CD14-positive monocyte (primary cell): ENCODE measurements around the gene AHSG. TPM values are rescaled to one million over a fixed set of nuclear protein-coding genes. Genes with fewer than 3 reads are reported as not detected.

Experiments used
- DNase-seq, 3 donors: peaks; one replicate each; pipeline ENCODE4 v3.0.0-alpha.2; 2011 to 2022
- H2AFZ ChIP-seq: 2 replicates; pipeline ENCODE4 v1.6.0; 2012; ENCODE audit warnings: mild to moderate bottlenecking, low read depth, low read length, inconsistent platforms; ENCODE audit not compliant: insufficient read depth, poor library complexity, severe bottlenecking
- H3K27ac ChIP-seq, 2 donors: 1 replicate in 1 of 2; 2 replicates in 1 of 2; pipeline ENCODE4 v1.5.1; 2012 to 2013; ENCODE audit warnings: low read length in 2 of 2, control low read depth in 1 of 2, inconsistent platforms in 1 of 2, low read depth in 1 of 2, mild to moderate bottlenecking in 1 of 2
- H3K27me3 ChIP-seq, 2 donors: one replicate each; pipeline versions ENCODE4 v1.6.0 to v1.6.1; 2011 to 2013; ENCODE audit warnings: low read length in 2 of 2; ENCODE audit not compliant: control insufficient read depth in 2 of 2, insufficient read depth in 2 of 2
- H3K36me3 ChIP-seq, 2 donors: replicated peaks in 1 of 2; 1 replicate in 1 of 2; 2 replicates in 1 of 2; pipeline versions ENCODE4 v1.5.1 to v1.6.1; 2012 to 2013; ENCODE audit warnings: low read length in 2 of 2, control low read depth in 1 of 2, inconsistent platforms in 1 of 2, mild to moderate bottlenecking in 1 of 2; ENCODE audit not compliant: insufficient read depth in 2 of 2, control insufficient read depth in 1 of 2
- H3K4me1 ChIP-seq, 2 donors: 1 replicate in 1 of 2; 2 replicates in 1 of 2; pipeline versions ENCODE4 v1.5.1 to v1.6.1; 2012 to 2013; ENCODE audit warnings: low read length in 2 of 2, control low read depth in 1 of 2, inconsistent platforms in 1 of 2, mild to moderate bottlenecking in 1 of 2, moderate library complexity in 1 of 2; ENCODE audit not compliant: insufficient read depth in 2 of 2, control insufficient read depth in 1 of 2
- H3K4me2 ChIP-seq: replicated peaks from 2 replicates; pipeline ENCODE3; 2012; ENCODE audit warnings: low read length, moderate library complexity, mild to moderate bottlenecking; ENCODE audit not compliant: poor library complexity, severe bottlenecking; ENCODE audit errors: extremely low read depth
- H3K4me3 ChIP-seq, 3 experiments: fragments of 200-600 bp in 1 of 3; sonication (generic) in 1 of 3; replicated peaks in 1 of 3; 1 replicate in 2 of 3; 2 replicates in 1 of 3; pipeline ENCODE4 v1.5.1; 2011 to 2013; ENCODE audit warnings: low read length in 3 of 3, mild to moderate bottlenecking in 3 of 3, control low read depth in 2 of 3, low read depth in 2 of 3, inconsistent platforms in 1 of 3, moderate library complexity in 1 of 3
- H3K79me2 ChIP-seq: 2 replicates; pipeline ENCODE4 v1.6.0; 2012; ENCODE audit warnings: mild to moderate bottlenecking, control low read depth, inconsistent platforms, low read length, moderate library complexity; ENCODE audit not compliant: insufficient read depth
- H3K9ac ChIP-seq: 2 replicates; pipeline ENCODE4 v1.6.0; 2017; ENCODE audit warnings: low read length, mild to moderate bottlenecking; ENCODE audit not compliant: insufficient read depth, poor library complexity, severe bottlenecking
- H3K9me3 ChIP-seq, 2 donors: replicated peaks in 1 of 2; 1 replicate in 1 of 2; 2 replicates in 1 of 2; pipeline versions ENCODE4 v1.5.1 to v1.6.1; 2012 to 2013; ENCODE audit warnings: low read length in 2 of 2, control low read depth in 1 of 2; ENCODE audit not compliant: control insufficient read depth in 1 of 2, insufficient read depth in 1 of 2
- H4K20me1 ChIP-seq: 2 replicates; pipeline ENCODE4 v1.6.0; 2012; ENCODE audit warnings: mild to moderate bottlenecking, low read length, control low read depth, moderate library complexity; ENCODE audit not compliant: insufficient read depth
- H3K27ac Mint-ChIP-seq, 7 donors: one replicate each; pipeline ENCODE4 v1.8.0; 2020; ENCODE audit warnings: mild to moderate bottlenecking in 7 of 7, mixed read lengths in 7 of 7, moderate library complexity in 6 of 7, inconsistent platforms in 2 of 7
- H3K27me3 Mint-ChIP-seq, 3 donors: one replicate each; pipeline ENCODE4 v1.8.0; 2021 to 2022; ENCODE audit warnings: low read depth in 3 of 3, mild to moderate bottlenecking in 3 of 3, mixed read lengths in 3 of 3, moderate library complexity in 3 of 3, inconsistent platforms in 1 of 3
- H3K36me3 Mint-ChIP-seq, 2 donors: one replicate each; pipeline ENCODE4 v1.8.0; 2020; ENCODE audit warnings: mixed read lengths in 2 of 2, inconsistent platforms in 1 of 2, mild to moderate bottlenecking in 1 of 2
- H3K4me1 Mint-ChIP-seq: one replicate; pipeline ENCODE4 v1.8.0; 2020; ENCODE audit warnings: mild to moderate bottlenecking, mixed read lengths
- H3K4me3 Mint-ChIP-seq, 2 donors: one replicate each; pipeline ENCODE4 v1.8.0; 2020; ENCODE audit warnings: mild to moderate bottlenecking in 2 of 2, mixed read lengths in 2 of 2, moderate library complexity in 1 of 2
- H3K9me3 Mint-ChIP-seq, 7 donors: one replicate each; pipeline ENCODE4 v1.8.0; 2020 to 2022; ENCODE audit warnings: mixed read lengths in 7 of 7, mild to moderate bottlenecking in 6 of 7, moderate library complexity in 6 of 7, inconsistent platforms in 2 of 7
- CTCF ChIP-seq: fragments of 200-600 bp; IDR thresholded peaks from one replicate; pipeline ENCODE4 v1.8.0; 2022; ENCODE audit warnings: antibody characterized with exemption, mild to moderate bottlenecking
- WGBS: methylation state at CpG from one replicate; pipeline ENCODE4 v1.1.5; 2013; ENCODE audit warnings: missing lambda C conversion rate; ENCODE audit not compliant: insufficient coverage; 5-methylcytosine and 5-hydroxymethylcytosine counted together
- intact Hi-C, 2 donors: fragments of 100-400 bp; cut with micrococcal nuclease; formaldehyde crosslinking; loops; one replicate each; pipeline versions ENCODE4 v1.15.0 to v1.15.1; 2023
- polyA plus RNA-seq, 3 donors: library from polyadenylated mRNA; depleted of rRNA in 1 of 3; unstranded in 2 of 3; stranded (reverse) in 1 of 3; fragments of 300-500 nt in 2 of 3; fragments of >200 nt in 1 of 3; fragmentation: Illumina TruSeq in 2 of 3; gene quantifications; 1 replicate in 2 of 3; 2 replicates in 1 of 3; pipeline ENCODE4 v1.2.3, GENCODE V29; 2012 to 2021

AHSG gene
- polyA plus RNA-seq, 3 donors: not detected

- intact Hi-C loops: no loop called here
- peaks cover 0 to 4% (median 0%) of the 10 kb centered on the region in 7 donors for H3K9me3 Mint-ChIP-seq
- no peaks in the 10 kb centered on the region for H3K36me3 Mint-ChIP-seq
- H3K4me1 ChIP-seq: no peaks in the 10 kb centered on the region
- no peaks in the 10 kb centered on the region for H3K36me3 ChIP-seq
- TF ChIP-seq CTCF: no peak
- no peak overlapping the region for H2AFZ ChIP-seq
- no peak overlapping the region for H3K4me3 ChIP-seq
- no peaks in the 10 kb centered on the region for H4K20me1 ChIP-seq
- H3K9ac ChIP-seq: no peak overlapping the region
- H3K9me3 ChIP-seq: no peaks in the 10 kb centered on the region
- H3K27ac Mint-ChIP-seq: no peak overlapping the region
- no peak overlapping the region for H3K4me3 Mint-ChIP-seq
- H3K79me2 ChIP-seq: no peaks in the 10 kb centered on the region
- no CpG with 5 or more reads among the region's 4 CpGs for WGBS
- H3K27me3 Mint-ChIP-seq: peaks cover 11 to 20% (median 20%) of the 10 kb centered on the region in 3 donors
- no peak for DNase-seq
- no peak overlapping the region for H3K4me2 ChIP-seq
- H3K4me1 Mint-ChIP-seq: peaks cover 5% of the 10 kb centered on the region
- no peak overlapping the region for H3K27ac ChIP-seq
- peaks cover 2 to 7% of the 10 kb centered on the region in 2 donors for H3K27me3 ChIP-seq
These were observed 51.6 kb downstream of the AHSG start for GRCh38 chr3:186664506-186664905.

GRCh38 chr3:186665625-186666188 is 52.8 kb downstream of the AHSG start, which contains the start of gene HRG:
HRG (plus strand) TSS chr3:186666014; CDS start chr3:186666032, 18 bp downstream.
- whole genome bisulfite sequencing: 99% methylated on average over 8 of the region's 8 CpGs
- Mint-ChIP-seq H3K27ac (no peak within 1 kb of the TSS), H3K27me3 (peaks cover 11 to 20% (median 19%) of the 10 kb centered on the region in 3 donors), H3K9me3 (no peaks in the 10 kb centered on the region), H3K4me3 (no peak within 1 kb of the TSS), H3K36me3 (no peaks in the 10 kb centered on the region), H3K4me1 (peaks cover 5% of the 10 kb centered on the region)
- no peaks in the 10 kb centered on the region for H3K36me3 ChIP-seq
- no peak for DNase-seq
- peaks cover 2 to 7% of the 10 kb centered on the region in 2 donors for H3K27me3 ChIP-seq
- no peaks in the 10 kb centered on the region for H3K79me2 ChIP-seq
- no peak for TF ChIP-seq CTCF
- H3K9ac ChIP-seq: no peak within 1 kb of the TSS
- H3K9me3 ChIP-seq: no peaks in the 10 kb centered on the region
- H3K4me1 ChIP-seq: no peaks in the 10 kb centered on the region
- no peak within 1 kb of the TSS for H3K4me3 ChIP-seq
- H3K27ac ChIP-seq: no peak within 1 kb of the TSS
- no peak within 1 kb of the TSS for H3K4me2 ChIP-seq
- H2AFZ ChIP-seq: no peak within 1 kb of the TSS
- intact Hi-C loops: no loop called here
- H4K20me1 ChIP-seq: no peaks in the 10 kb centered on the region
